Measurements from ENCODE around the gene ACAD11.

GRCh38 chr3:132679911-132680310, 20.3 kb upstream of the ACAD11 start:
- TF ChIP-seq CTCF (IDR thresholded peaks at IDR 0.05; ENCODE audit: poor library complexity) (no peak), EZH2phosphoT487 (IDR thresholded peaks at IDR 0.05; ENCODE audit: low read depth, severe bottlenecking, unreplicated experiment) (no peak), EZH2 (IDR thresholded peaks at IDR 0.05; ENCODE audit: borderline replicate concordance) (no peak)

All from hepatocyte (in vitro differentiated cells).